Caco-2 (cell line): ENCODE data around the gene TAS2R31. TPM values are rescaled to one million over a fixed set of nuclear protein-coding genes. Genes with fewer than 3 reads are reported as not detected.
"Not testable (repeated sequence)": the region's sequence is repeated elsewhere in the genome, so short reads cannot be mapped to it uniquely, and the experiment has no call there.

Source experiments
- BruUV-seq: library from RNA; stranded (reverse); fragments of 400-500 nt; replicated peaks from 2 replicates; lab custom pipeline; 2021; lab: Mats Ljungman, UMichigan
- CTCF ChIA-PET: fragments of 300-600 bp; sonication (Branson Sonifier 250); formaldehyde crosslinking; loops from one replicate; lab custom pipeline; 2022; ENCODE audit warnings: antibody characterized with exemption; lab: Charles Lee
- POLR2A ChIA-PET: fragments of 300-600 bp; sonication (Branson Sonifier 250); formaldehyde crosslinking; loops from one replicate; lab custom pipeline; 2022; ENCODE audit warnings: antibody characterized with exemption; lab: Charles Lee
- DNase-seq, 2 experiments: peaks; one replicate each; pipeline versions ENCODE4 v3.0.0 to v3.0.0-alpha.2; 2020 to 2022
- H3K27me3 ChIP-seq: replicated peaks from 2 replicates; pipeline ENCODE4 v1.6.0; 2011; ENCODE audit warnings: low read length; ENCODE audit not compliant: control insufficient read depth, insufficient read depth
- H3K36me3 ChIP-seq: 2 replicates; pipeline ENCODE4 v1.5.1; 2011; ENCODE audit warnings: low read length; ENCODE audit not compliant: control insufficient read depth, insufficient read depth
- H3K4me1 ChIP-seq: fragments of 250-450 bp; sonication (Bioruptor Pico); 2 replicates; pipeline ENCODE4 v1.5.1; 2020; ENCODE audit warnings: mild to moderate bottlenecking
- H3K4me3 ChIP-seq: 2 replicates; pipeline ENCODE4 v1.5.1; 2011; ENCODE audit warnings: low read depth, mild to moderate bottlenecking, control low read depth, low read length
- H3K9me3 ChIP-seq: fragments of 250-450 bp; sonication (Bioruptor Pico); 2 replicates; pipeline ENCODE4 v1.5.1; 2020; ENCODE audit warnings: mild to moderate bottlenecking, moderate library complexity
- H3K27ac Mint-ChIP-seq: one replicate; pipeline ENCODE4 v1.8.0; 2022; ENCODE audit warnings: mixed read lengths; ENCODE audit not compliant: unreplicated experiment
- H3K27me3 Mint-ChIP-seq: one replicate; pipeline ENCODE4 v1.8.0; 2022; ENCODE audit warnings: mixed read lengths; ENCODE audit not compliant: insufficient read depth, unreplicated experiment
- H3K36me3 Mint-ChIP-seq: one replicate; pipeline ENCODE4 v1.8.0; 2022; ENCODE audit warnings: mild to moderate bottlenecking, mixed read lengths; ENCODE audit not compliant: insufficient read depth, unreplicated experiment
- H3K4me1 Mint-ChIP-seq: one replicate; pipeline ENCODE4 v1.8.0; 2022; ENCODE audit warnings: low read depth, mixed read lengths; ENCODE audit not compliant: unreplicated experiment
- H3K4me3 Mint-ChIP-seq: one replicate; pipeline ENCODE4 v1.8.0; 2022; ENCODE audit warnings: mild to moderate bottlenecking, moderate library complexity, mixed read lengths; ENCODE audit not compliant: unreplicated experiment
- H3K9me3 Mint-ChIP-seq: one replicate; pipeline ENCODE4 v1.8.0; 2022; ENCODE audit warnings: mixed read lengths; ENCODE audit not compliant: unreplicated experiment
- intact Hi-C: fragments of 100-400 bp; cut with micrococcal nuclease; formaldehyde crosslinking; loops from one replicate; pipeline ENCODE4 v1.10.0; 2022; ENCODE audit not compliant: unreplicated experiment
- total RNA-seq: library from RNA; stranded (reverse); gene quantifications from 2 replicates; pipeline ENCODE4 v1.2.3, GENCODE V29; 2022
- TF ChIP-seq, protein P1 (sequence below), 2 experiments: fragments of 200-600 bp in 1 of 2; IDR thresholded peaks; 1 replicate in 1 of 2; 2 replicates in 1 of 2; pipeline versions ENCODE4 v1.5.1 to v1.8.0; 2011 to 2022; ENCODE audit warnings: antibody characterized with exemption in 1 of 2, control low read depth in 1 of 2, inconsistent platforms in 1 of 2, low read depth in 1 of 2, low read length in 1 of 2, mild to moderate bottlenecking in 1 of 2, moderate library complexity in 1 of 2; ENCODE audit not compliant: insufficient read depth in 1 of 2, severe bottlenecking in 1 of 2, unreplicated experiment in 1 of 2

Gene TAS2R31
- total RNA-seq, 1 experiment from 2014 or later: 4.3 TPM

DNA sequence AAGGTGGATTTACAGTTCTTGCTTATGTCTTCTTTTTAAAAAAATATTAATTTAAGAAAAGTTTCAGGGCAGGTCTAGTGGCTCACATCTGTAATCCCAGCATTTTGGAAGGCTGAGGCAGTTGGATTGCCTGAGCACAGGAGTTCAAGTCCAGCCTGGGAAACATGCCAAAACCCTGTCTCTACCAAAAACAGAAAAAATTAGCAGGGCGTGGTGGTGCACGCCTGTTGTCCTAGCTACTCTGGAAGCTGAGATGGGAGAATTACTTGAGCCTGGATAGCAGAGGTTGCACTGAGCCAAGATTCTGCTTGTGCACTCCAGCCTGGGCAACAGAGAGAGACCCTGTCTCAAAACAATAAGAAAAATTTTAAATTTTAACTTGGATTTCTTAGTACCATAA is 36.3 kb upstream of the TAS2R31 start:
- Histone ChIP-seq H3K4me3 (no peak overlapping the region), H3K4me1 (no peaks in the 10 kb centered on the region), H3K9me3 (no peaks in the 10 kb centered on the region), H3K36me3 (no peaks in the 10 kb centered on the region), H3K27me3 (no peaks in the 10 kb centered on the region)
- BruUV-seq: no TSS peak
- no peak overlapping the region for H3K4me3 Mint-ChIP-seq
- TF ChIP-seq, protein P1, sequence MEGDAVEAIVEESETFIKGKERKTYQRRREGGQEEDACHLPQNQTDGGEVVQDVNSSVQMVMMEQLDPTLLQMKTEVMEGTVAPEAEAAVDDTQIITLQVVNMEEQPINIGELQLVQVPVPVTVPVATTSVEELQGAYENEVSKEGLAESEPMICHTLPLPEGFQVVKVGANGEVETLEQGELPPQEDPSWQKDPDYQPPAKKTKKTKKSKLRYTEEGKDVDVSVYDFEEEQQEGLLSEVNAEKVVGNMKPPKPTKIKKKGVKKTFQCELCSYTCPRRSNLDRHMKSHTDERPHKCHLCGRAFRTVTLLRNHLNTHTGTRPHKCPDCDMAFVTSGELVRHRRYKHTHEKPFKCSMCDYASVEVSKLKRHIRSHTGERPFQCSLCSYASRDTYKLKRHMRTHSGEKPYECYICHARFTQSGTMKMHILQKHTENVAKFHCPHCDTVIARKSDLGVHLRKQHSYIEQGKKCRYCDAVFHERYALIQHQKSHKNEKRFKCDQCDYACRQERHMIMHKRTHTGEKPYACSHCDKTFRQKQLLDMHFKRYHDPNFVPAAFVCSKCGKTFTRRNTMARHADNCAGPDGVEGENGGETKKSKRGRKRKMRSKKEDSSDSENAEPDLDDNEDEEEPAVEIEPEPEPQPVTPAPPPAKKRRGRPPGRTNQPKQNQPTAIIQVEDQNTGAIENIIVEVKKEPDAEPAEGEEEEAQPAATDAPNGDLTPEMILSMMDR (IDR thresholded peaks at IDR 0.05; ENCODE audit: insufficient read depth in 1 of 2, low read depth in 1 of 2, low read length in 1 of 2, severe bottlenecking in 1 of 2, unreplicated experiment in 1 of 2): no peak
- no peaks in the 10 kb centered on the region for H3K27me3 Mint-ChIP-seq
- peaks cover 10% of the 10 kb centered on the region for H3K9me3 Mint-ChIP-seq
- ChIA-PET POLR2A (no interaction called here), CTCF (no interaction called here)
- no peak overlapping the region for H3K27ac Mint-ChIP-seq
- intact Hi-C loops: no loop called here
- H3K4me1 Mint-ChIP-seq: no peaks in the 10 kb centered on the region
- no peak for DNase-seq
- H3K36me3 Mint-ChIP-seq: peaks cover 23% of the 10 kb centered on the region

- intact Hi-C loops, H3K9me3 ChIP-seq, POLR2A ChIA-PET, H3K4me1 ChIP-seq, H3K4me3 ChIP-seq, DNase-seq, H3K27me3 ChIP-seq, H3K27ac Mint-ChIP-seq, CTCF ChIA-PET, H3K4me1 Mint-ChIP-seq, H3K36me3 ChIP-seq, H3K36me3 Mint-ChIP-seq, H3K4me3 Mint-ChIP-seq, H3K27me3 Mint-ChIP-seq, H3K9me3 Mint-ChIP-seq, BruUV-seq: not testable (repeated sequence)
These were observed 31.0 kb upstream of the TAS2R31 start, which contains the start of gene TAS2R46 for GRCh38 chr12:11062194-11062593. Gene TAS2R46, minus strand, starts transcription at chr12:11062294. Its CDS starts 0 bp downstream, at chr12:11062294.

GRCh38 chr12:11059784-11060183 is 28.6 kb upstream of the TAS2R31 start:
- POLR2A ChIA-PET: no interaction called here
- no peaks in the 10 kb centered on the region for H3K36me3 ChIP-seq
- no TSS peak for BruUV-seq

More at GRCh38 chr12:11059784-11060183, 28.6 kb upstream of the TAS2R31 start:
- Mint-ChIP-seq H3K27me3 (no peaks in the 10 kb centered on the region), H3K9me3 (no peaks in the 10 kb centered on the region), H3K27ac (no peak overlapping the region), H3K4me1 (no peaks in the 10 kb centered on the region), H3K36me3 (peaks cover 6% of the 10 kb centered on the region), H3K4me3 (no peak overlapping the region)
- no peaks in the 10 kb centered on the region for H3K27me3 ChIP-seq
- H3K4me1 ChIP-seq: no peaks in the 10 kb centered on the region
- TF ChIP-seq, protein P1 (IDR thresholded peaks at IDR 0.05; ENCODE audit: insufficient read depth in 1 of 2, low read depth in 1 of 2, low read length in 1 of 2, severe bottlenecking in 1 of 2, unreplicated experiment in 1 of 2): no peak
- intact Hi-C loops: no loop called here
- no peak overlapping the region for H3K4me3 ChIP-seq
- no peaks in the 10 kb centered on the region for H3K9me3 ChIP-seq
- no peak for DNase-seq
- CTCF ChIA-PET: no interaction called here
